Islet of Langerhans (tissue), 1 donor: ENCODE results near the gene BBS12.
"Not testable (repeated sequence)": the region's sequence is repeated elsewhere in the genome, so short reads cannot be mapped to it uniquely, and the experiment has no call there.

Experiments
- FAIRE-seq: peaks from one replicate; lab custom pipeline; 2011; peaks lifted over from hg19 to GRCh38; lab: Jason Lieb, UNC

BBS12 gene

GRCh38 chr4:122765692-122766352, 33.3 kb downstream of the BBS12 start:
- FAIRE-seq, result no peak

- no peak for FAIRE-seq
Observed at GRCh38 chr4:122766353-122766705, 33.8 kb downstream of the BBS12 start.

- FAIRE-seq, result no peak
Observed at GRCh38 chr4:122766950-122767349, 34.4 kb downstream of the BBS12 start.

GRCh38 chr4:122771724-122772123, 39.2 kb downstream of the BBS12 start:
- FAIRE-seq, result no peak

GRCh38 chr4:122772311-122772710, 39.8 kb downstream of the BBS12 start:
- no peak for FAIRE-seq

GRCh38 chr4:122772986-122773385, 40.5 kb downstream of the BBS12 start:
- FAIRE-seq, result no peak

GRCh38 chr4:122775039-122775438, 42.5 kb downstream of the BBS12 start:
- FAIRE-seq, result no peak

- FAIRE-seq, result no peak
Observed at GRCh38 chr4:122775987-122776836, 43.7 kb downstream of the BBS12 start.

- FAIRE-seq, result no peak
Observed at GRCh38 chr4:122776916-122777315, 44.4 kb downstream of the BBS12 start.

GRCh38 chr4:122777846-122778673, 45.6 kb downstream of the BBS12 start:
- no peak for FAIRE-seq

- FAIRE-seq, result no peak
Observed at GRCh38 chr4:122781486-122781885, 49.0 kb downstream of the BBS12 start.

GRCh38 chr4:122783301-122784215, 51.1 kb downstream of the BBS12 start:
- FAIRE-seq, result no peak

- no peak for FAIRE-seq
Observed at GRCh38 chr4:122784261-122784660, 51.8 kb downstream of the BBS12 start.

GRCh38 chr4:122785099-122785498, 52.6 kb downstream of the BBS12 start:
- no peak for FAIRE-seq

GRCh38 chr4:122786296-122786695, 53.8 kb downstream of the BBS12 start:
- FAIRE-seq, result not testable (repeated sequence)

GRCh38 chr4:122786920-122787319, 54.4 kb downstream of the BBS12 start:
- FAIRE-seq, result not testable (repeated sequence)

GRCh38 chr4:122787940-122788339, 55.4 kb downstream of the BBS12 start:
- no peak for FAIRE-seq

- no peak for FAIRE-seq
Observed at GRCh38 chr4:122788935-122789334, 56.4 kb downstream of the BBS12 start.

- no peak for FAIRE-seq
Observed at GRCh38 chr4:122793811-122794210, 61.3 kb downstream of the BBS12 start.
